Measurements from ENCODE around the gene IL23R. TPM values are rescaled to one million over a fixed set of nuclear protein-coding genes. Genes with fewer than 3 reads are reported as not detected.
"Not testable (repeated sequence)": the region's sequence is repeated elsewhere in the genome, so short reads cannot be mapped to it uniquely, and the experiment has no call there.

The IL23R gene, protein sequence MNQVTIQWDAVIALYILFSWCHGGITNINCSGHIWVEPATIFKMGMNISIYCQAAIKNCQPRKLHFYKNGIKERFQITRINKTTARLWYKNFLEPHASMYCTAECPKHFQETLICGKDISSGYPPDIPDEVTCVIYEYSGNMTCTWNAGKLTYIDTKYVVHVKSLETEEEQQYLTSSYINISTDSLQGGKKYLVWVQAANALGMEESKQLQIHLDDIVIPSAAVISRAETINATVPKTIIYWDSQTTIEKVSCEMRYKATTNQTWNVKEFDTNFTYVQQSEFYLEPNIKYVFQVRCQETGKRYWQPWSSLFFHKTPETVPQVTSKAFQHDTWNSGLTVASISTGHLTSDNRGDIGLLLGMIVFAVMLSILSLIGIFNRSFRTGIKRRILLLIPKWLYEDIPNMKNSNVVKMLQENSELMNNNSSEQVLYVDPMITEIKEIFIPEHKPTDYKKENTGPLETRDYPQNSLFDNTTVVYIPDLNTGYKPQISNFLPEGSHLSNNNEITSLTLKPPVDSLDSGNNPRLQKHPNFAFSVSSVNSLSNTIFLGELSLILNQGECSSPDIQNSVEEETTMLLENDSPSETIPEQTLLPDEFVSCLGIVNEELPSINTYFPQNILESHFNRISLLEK
- total RNA-seq = not detected in 2 replicates

DNA sequence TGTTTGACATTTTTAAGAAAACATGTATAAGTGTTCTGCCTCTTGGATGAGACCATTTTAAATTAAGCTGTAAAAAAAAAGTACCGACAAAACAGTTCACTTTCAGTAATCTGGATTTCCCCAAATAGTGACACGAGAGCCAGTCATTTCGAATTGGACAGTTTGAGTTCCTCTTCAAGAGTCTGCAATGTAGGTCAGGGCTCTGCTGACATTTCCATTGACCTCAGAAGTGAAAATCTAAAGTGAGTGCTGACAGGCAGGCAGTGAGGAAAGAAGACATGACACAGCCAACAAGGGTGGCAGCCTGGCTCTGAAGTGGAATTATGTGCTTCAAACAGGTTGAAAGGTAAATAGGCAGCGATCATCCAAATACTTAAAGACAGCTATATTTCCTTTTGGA, at the start of gene IL23R:
Gene IL23R, plus strand, starts transcription at position 259 of the 400 bp plus-strand sequence. CDS start 1,667 bp downstream, outside the sequence.
- DNase-seq (ENCODE audit: low read depth, low spot score) = no peak

DNA sequence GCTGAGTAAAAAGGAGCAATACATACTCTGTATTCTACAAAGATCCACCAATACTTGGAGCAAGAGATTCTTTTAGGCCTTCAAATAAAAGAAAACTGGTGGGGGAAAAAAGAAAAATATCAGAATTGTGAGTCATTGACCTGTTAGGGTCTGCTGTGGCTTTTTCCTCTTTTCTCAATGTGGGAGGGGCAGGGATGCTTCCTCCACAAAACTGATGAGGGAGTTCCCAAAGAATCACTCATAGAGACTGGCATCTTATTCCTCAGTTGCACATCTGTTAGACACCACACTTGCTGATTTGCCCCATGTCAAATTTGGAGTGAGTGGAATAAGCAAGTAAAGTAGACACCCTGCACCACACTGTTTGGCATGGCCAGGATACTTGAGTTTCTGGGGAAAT, 48.1 kb upstream of the IL23R start:
- no peak for DNase-seq (ENCODE audit: low read depth, low spot score)

DNA sequence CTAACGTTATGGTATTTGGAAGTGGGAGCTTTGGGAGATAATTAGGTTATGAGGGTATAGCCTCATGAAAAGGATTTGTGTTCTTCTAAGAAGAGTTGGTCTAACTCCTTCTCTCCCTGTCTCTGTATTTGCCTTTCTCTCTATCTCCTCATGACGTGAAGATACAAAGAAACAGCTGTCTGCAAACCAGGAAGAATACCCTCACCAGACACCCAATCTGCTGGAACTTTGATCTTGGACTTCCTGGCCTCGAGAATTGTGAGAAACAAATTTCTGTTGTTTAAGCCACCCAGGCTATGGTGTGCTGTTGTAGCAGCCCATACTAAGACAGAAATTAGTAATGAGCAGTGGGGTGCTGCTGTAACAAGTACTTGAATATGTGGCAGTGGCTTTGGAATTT, 47.6 kb upstream of the IL23R start:
- DNase-seq (ENCODE audit: low read depth, low spot score) = no peak

DNA sequence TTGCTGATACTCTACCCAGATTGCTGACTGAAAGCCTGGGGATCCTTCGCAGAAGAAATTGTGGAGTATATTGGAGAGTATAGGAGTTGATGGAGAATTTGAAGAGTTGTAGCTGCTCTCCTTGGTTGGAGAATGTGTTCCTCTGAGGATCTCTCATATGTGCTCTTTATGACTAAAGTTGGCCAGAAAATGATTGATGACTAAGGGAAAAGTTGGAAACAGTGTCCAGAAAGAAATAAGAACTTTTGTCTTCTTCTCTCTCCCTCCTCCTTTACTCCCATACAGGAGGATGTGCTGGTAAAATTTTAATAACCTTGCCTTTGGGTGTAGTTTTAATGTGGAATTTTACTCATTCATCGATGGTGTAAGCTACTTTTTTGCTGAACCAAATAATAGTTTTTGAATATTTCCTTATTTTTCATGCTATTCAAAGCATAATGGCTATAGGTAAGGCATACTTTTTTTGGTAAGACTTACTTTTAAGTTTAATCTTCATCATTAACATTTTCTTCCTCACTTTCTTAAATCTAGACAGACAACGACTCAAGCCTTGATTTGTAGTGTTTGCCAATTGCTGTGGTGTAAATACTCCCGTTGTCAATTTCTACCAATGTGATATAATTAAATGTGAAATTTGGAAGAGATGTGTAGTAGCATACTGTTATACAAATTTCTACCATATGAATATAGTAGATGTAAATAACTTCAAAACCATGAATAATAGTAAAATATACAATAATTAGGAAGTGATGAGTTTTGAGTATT, 45.2 kb upstream of the IL23R start:
- DNase-seq (ENCODE audit: low read depth, low spot score) = no peak

DNA sequence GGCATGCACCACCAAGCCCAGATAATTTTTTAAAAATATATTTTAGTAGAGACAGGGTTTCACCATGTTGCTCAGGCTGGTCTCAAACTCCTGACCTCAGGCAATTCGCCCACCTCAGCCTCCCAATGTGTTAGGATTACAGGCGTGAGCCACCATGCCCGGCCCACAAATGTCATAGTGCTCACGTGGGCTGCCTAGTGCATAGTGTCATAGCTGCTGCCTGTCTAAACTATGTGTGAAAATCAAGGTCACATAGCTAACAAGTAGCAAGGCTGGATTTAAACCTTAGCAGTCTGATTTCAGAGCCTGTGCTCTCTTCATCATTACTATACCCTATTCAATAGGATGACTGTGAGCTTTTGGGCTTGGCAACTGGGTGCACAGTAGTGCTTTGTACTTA, 41.8 kb upstream of the IL23R start:
- DNase-seq (ENCODE audit: low read depth, low spot score) = no peak

DNA sequence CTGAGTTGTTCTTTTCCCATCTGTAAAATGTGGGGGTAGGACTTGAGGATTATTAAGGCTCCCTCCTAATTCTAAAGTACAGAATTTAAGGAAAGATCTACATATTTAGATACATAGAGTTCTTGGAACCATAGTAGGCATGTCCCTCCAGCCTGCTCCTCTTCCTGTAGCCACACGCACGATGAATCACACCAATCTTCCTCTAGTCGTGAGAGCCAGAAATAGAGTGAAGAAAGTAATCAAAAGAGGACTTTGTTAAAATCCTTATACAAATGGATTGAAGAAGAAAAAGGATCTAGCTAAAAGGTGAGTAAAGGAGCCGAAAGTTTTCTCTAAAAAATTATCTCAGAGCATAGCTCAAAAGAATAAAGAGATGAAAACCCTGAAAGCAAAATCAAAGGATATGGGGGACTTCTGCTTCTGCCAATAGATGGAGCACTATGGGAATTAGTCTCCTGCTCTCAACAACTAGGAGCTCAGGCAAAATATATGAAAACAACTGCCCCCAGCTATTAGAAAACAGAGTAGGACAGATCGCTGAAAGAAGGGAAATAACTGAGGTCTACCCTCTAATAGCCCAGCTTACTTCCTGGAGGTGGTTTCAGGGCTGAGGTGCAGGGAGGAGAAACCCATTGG, 40.0 kb upstream of the IL23R start:
- DNase-seq (ENCODE audit: low read depth, low spot score) = no peak

DNA sequence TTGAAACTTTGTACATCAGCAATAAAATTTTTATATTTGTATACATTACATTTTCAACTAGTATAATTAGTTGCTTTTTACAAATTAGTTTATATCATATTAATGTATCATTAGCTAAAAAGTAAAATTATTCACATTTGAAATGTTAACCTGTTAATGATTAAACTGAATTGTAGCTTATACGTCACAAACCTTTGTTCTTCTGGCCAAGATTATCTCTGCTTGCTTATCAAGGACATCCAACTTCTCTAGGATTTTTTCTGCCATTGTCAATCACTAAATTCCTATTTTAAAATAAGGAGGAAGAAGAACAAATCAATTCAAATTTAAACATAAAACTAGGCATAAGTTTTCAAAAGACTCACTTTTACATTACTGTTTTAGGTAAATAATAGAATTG, 39.3 kb upstream of the IL23R start:
- no peak for DNase-seq (ENCODE audit: low read depth, low spot score)

DNA sequence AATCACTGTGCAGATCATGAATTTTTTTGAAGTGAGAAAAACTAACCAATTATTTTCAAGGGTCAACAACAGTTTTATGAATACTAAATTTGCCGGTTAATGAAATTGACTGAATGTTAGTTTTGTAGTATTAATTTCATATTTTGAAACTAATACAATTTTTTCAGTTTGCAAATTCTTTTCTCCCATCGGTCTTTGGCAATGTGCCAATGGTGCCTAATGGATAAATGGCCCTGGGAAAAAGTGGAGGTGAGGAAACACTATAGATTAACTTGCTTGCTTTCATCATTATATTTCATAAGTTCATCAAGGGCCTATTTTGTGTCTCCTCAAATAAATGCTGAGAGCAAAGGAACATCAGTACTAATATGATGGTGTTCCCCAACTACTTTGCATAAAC, 35.6 kb upstream of the IL23R start:
- DNase-seq (ENCODE audit: low read depth, low spot score) = no peak

DNA sequence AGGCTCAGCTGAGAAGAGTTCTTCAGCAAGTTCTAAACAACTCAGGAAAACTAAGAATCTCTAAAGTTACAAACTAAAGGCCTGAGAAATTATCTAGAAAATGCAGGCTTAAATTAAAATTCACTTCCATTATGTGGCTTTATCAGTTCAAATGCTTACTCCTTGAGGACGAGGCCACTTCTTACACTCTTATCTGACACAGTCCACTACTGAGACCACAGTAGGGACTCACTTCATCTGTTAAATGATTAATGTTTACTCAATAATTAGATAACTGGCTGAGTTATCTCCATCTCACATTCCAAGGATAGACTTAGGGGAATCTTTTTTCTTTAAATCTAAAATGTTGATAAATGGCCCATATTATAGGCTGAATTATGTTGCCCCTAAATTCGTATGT, 33.1 kb upstream of the IL23R start:
- no peak for DNase-seq (ENCODE audit: low read depth, low spot score)

DNA sequence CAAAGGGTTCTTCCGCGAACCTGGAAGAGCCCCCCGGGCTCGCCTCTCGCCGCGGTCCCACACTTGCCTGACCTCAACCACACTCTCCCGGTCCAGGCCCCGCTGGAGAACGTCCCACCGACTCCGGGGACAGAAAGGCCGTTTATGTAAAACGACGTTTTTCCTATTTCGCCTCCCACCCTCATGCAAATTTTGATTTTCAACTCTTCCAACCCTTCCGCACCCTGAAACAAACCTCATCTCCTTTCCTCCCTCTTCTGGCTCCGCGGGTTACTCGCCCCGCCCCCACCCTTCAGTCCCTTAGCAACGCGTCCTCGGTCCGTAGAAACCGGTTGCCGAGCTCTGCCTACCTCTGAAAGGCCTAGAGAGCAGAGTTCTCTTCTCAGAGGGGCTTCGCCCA, 31.6 kb upstream of the IL23R start, which contains the start of gene C1orf141:
Gene C1orf141, minus strand, starts transcription at position 276 of the 400 bp plus-strand sequence. CDS start 7,730 bp downstream, outside the sequence.
- no peak for DNase-seq (ENCODE audit: low read depth, low spot score)

DNA sequence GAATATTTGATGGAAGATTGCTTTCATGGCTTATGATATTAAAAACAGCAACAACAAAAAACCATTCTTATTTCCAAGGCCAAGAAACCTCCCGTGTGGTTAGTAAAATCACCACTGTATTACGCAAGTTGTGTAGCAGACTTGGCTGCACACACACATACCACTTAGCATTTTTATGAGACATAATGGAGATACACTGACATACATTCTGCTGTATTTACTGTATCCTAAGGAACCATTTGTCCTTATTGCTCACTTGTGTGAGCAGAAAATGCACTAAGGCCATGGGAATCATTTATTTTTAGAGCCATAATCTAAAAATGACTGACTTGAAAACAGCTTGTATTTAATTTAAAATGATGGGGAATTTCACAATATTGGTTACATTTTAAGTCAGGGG, 30.9 kb upstream of the IL23R start:
- no peak for DNase-seq (ENCODE audit: low read depth, low spot score)

DNA sequence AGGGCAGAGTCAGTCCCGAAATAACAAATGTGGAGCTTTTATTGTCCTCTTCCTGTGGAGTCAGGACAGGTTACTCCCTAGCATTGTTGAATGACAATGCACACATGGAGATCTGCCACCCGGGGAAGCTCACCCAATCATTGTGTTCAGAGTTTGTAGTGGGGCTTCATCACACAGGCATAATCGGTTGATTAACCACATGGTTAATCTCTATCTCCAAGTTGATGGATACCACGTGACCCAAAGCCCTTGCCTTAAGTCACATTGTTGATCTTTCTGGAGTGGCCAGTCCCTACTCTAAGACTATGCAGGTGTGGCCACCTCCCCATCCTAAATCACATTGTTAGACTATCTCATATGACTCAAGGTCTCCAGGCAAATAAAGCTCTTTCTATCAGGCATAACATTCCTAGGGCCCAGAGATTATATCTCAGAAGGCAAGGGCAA, 28.9 kb upstream of the IL23R start:
- DNase-seq (ENCODE audit: low read depth, low spot score) = no peak

DNA sequence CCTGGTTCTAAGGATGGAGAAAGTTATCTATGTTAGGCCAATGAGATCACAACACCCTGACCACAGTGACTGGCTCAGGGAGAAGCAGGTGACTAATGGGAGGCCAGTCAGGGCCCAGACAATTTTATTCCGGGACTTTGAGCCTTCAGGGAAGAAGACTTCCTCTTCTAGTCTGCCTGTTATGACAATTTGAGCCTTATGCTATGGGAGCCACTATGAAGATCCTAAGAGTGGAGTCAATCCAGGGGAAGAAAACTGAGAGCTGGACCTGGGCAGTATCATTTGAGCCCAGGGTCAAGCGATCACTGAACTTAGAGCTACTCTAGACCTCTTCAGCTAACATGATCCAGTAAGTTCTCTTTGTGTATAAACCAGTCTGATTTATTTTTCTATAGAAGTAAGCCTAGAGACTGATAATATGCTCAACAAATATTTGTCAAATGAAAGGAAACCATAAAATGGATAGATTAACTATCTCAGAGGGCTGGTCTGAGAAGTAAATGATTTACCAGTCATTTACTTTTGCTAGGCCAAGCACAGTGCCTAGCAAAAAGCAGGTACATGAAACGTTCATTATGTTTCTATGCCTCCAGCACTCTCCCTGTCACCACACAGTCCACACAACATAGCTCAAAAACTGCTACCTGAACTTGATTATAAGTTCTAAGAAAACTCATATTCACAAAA, 27.3 kb upstream of the IL23R start:
- no peak for DNase-seq (ENCODE audit: low read depth, low spot score)

DNA sequence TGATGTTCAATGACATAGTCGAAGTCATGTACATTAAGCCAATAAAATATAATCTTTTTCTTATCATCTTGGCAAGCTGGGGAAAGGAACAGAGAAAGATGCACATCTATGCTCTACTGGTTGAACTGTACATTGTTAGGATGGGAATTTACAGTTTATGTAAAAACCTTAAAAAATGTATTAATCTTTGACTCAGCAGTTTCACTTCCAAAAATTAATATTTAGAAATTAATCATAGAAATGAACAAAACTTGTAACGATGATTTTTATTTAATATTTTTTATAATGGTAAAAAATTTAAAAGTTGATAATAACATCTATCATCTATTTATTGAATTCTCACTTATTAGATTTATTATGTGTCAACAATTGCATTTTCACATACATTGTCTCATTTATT, 25.8 kb upstream of the IL23R start:
- DNase-seq (ENCODE audit: low read depth, low spot score) = no peak

DNA sequence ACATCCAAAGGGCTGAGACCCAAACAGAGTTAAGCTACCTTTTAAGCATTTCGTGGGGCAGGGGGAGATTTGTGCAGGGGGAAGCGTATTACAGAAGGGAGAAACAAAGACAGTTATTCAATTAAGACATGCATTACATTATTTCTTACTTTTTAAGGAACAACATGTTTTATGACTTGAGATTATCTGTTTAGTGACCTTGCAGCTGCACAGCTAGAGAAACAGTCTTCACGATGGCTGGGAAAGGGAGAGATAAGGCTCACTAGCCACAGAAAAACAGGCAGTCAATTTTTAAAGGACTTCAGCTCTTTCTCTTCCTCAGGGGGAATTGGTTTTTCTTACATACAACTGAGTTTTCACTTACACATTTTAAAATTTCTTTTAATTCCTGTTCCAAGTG, 24.4 kb upstream of the IL23R start:
- not testable (repeated sequence) for DNase-seq (ENCODE audit: low read depth, low spot score)

DNA sequence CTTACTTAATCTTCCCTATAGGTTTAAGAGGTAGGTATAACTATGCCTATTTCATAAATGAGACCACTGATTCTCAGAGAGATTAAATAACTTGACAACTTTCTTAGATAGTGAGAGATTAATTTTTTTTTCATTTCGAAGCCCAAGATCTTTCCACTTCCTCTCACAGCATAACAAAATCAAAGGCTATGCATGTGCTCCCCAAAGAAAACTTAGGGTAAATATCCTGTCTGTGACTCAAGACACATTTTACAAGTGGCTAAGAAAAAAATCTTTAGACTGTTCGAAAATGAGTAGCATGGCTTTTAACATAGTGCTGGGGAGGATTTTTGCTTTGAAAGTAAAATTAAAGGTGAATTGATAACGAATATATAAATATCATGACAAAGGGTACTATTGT, 23.3 kb upstream of the IL23R start:
- no peak for DNase-seq (ENCODE audit: low read depth, low spot score)

DNA sequence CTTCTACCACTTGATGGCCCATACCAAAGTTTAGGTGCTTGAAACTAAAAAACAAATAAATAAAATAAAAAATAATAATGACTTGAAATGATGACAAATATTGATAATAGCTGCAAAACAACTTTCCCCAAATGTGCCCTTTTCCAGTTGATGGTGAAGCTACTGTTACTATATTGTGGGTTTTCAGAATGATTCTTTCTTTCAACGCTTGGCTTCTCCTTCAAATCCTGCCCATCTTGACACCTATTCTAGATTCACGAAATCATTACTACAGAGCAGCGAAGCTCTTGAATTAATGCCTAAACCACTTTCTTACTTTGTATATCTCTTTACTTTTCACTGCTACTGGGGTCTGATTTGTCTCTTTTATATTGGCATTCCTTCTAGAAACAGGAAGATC, 22.3 kb upstream of the IL23R start:
- no peak for DNase-seq (ENCODE audit: low read depth, low spot score)

DNA sequence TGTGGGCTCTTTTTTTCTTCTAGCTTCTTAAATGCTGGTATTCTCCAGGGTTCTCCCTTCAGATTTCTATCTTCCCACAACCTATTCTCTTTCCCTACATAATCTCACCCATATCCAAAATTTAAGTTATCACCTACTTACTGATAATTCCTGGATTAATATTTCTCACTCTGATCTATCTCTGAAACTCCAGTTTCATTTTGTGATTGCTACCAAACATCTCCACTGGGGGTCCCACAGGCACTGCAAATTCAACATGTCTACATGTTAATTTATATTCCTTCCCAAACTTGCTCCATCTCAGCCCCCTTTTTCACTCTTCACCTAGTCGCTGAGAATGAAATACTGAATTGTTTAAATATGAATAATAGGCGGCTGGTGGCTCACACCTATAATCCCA, 21.6 kb upstream of the IL23R start:
- no peak for DNase-seq (ENCODE audit: low read depth, low spot score)

DNA sequence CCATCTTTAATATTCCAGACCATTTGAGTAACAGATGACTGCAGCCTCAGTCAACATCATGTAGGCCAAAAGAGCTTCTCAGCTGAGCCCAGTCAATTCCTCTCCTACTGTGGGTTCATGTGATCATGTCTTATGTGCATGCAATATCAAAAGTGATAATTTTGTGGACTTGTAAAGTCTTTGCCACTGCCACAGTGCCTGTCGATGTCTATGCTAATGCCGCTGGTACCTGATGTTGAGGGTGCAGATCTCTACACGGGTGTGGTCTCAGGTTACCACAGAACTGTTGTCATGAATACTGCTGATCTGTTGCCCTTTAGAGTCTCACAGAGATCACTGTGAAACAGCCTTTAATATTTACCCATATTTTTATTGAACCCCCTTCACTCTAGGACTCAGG, 20.2 kb upstream of the IL23R start:
- DNase-seq (ENCODE audit: low read depth, low spot score) = no peak

DNA sequence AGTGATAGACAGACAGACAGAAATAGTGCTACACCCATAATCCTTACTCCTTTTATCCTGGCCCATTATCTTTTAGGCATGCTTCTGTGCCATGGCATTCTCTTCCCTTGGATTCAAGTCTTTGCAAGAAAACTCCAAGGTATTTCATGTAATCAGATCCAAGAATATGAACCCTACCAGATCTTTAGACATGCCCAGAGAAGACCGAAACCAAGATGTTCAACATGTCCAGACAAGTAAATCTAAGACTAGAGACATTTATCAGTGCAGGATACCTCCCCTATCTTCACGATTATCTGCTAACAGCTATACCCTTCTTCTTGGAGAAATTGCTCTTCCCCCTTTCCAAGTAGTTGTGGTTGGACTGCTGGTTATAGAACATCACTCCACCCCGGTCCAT, 19.7 kb upstream of the IL23R start:
- DNase-seq (ENCODE audit: low read depth, low spot score) = no peak

DNA sequence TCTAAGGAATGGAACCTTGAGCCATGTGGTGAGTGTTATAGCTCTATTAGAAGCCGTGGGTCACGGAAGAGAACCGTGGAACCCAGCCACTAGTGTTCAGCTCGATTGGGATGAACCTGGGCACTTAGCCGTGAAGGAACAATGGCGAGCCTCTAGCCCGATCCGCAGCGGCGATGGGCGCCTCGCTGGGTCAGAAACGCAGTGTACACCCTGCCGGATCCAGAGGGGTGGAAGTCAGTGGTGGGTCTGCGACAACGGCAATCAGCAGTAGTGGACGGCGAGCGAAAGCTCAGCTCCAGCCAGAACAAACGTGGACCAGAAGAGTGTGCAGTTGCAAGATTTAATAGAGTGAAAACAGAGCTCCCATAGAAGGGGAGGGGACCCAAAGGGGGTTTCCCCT, 18.3 kb upstream of the IL23R start:
- not testable (repeated sequence) for DNase-seq (ENCODE audit: low read depth, low spot score)

Measured in pulmonary artery endothelial cell (primary cell).